Caco-2 (cell line): ENCODE measurements around the gene FUT6. TPM values are rescaled to one million over a fixed set of nuclear protein-coding genes. Genes with fewer than 3 reads are reported as not detected.

ENCODE experiments used
- total RNA-seq: library from RNA; stranded (reverse); gene quantifications from 2 replicates; pipeline ENCODE4 v1.2.3, GENCODE V29; 2022

Gene FUT6
- total RNA-seq, 1 experiment from 2014 or later: not detected

Other genes with a start within 250 kb of the FUT6 start
- gene SAFB2, start 216.9 kb downstream of the FUT6 start, total RNA-seq: 81.3 and 104 TPM in 2 replicates
- gene SAFB, start 216.6 kb downstream of the FUT6 start, total RNA-seq: 120 and 132 TPM in 2 replicates
- 43.1 and 44.0 TPM in 2 replicates for gene MICOS13, start 159.2 kb downstream of the FUT6 start, total RNA-seq
- 2.4 and 3.1 TPM in 2 replicates for gene HSD11B1L, start 158.7 kb downstream of the FUT6 start, total RNA-seq
- gene RPL36, start 149.4 kb downstream of the FUT6 start, total RNA-seq: 951 and 1,003 TPM in 2 replicates
- 174 and 208 TPM in 2 replicates for gene LONP1, start 119.6 kb downstream of the FUT6 start, total RNA-seq
- not detected in 2 replicates for gene CATSPERD, start 119.1 kb downstream of the FUT6 start, total RNA-seq
- 7.1 TPM in 2 replicates for gene PRR22, start 55.0 kb downstream of the FUT6 start, total RNA-seq
- 73.3 and 75.4 TPM in 2 replicates for gene DUS3L, start 48.5 kb downstream of the FUT6 start, total RNA-seq
- 2.6 and 3.9 TPM in 2 replicates for gene NRTN, start 34.6 kb downstream of the FUT6 start, total RNA-seq
- gene FUT3, start 11.7 kb upstream of the FUT6 start, total RNA-seq: 0.26 and 0.34 TPM in 2 replicates
- not detected in 2 replicates for gene FUT5, start 30.8 kb upstream of the FUT6 start, total RNA-seq
- gene NDUFA11, start 64.1 kb upstream of the FUT6 start, total RNA-seq: 272 and 274 TPM in 2 replicates
- gene VMAC, start 65.2 kb upstream of the FUT6 start, total RNA-seq: 4.7 and 4.8 TPM in 2 replicates
- 5.8 and 7.2 TPM in 2 replicates for gene CAPS, start 74.6 kb upstream of the FUT6 start, total RNA-seq
- 85.4 and 90.4 TPM in 2 replicates for gene RANBP3, start 138.4 kb upstream of the FUT6 start, total RNA-seq